GM23338 (cell line): ENCODE results near the gene CFAP97D2. TPM values are rescaled to one million over a fixed set of nuclear protein-coding genes. Genes with fewer than 3 reads are reported as not detected.
A peak's percentile ranks its signal among the peaks of the same experiment; 100 is the strongest.

ENCODE experiments used
- ATAC-seq: fragments of 200-7000 bp; cut with Tn5 transposase; 3 replicates; pipeline ENCODE4 v1.9.1; 2020
- DNase-seq: peaks from one replicate; pipeline ENCODE4 v3.0.0-alpha.2; 2015; ENCODE audit warnings: low spot score
- H2AFZ ChIP-seq: fragments of 200-600 bp; sonication (generic); 2 replicates; pipeline ENCODE4 v1.8.0; 2016; ENCODE audit warnings: antibody characterized with exemption, mild to moderate bottlenecking, moderate library complexity
- H3F3A ChIP-seq: fragments of 200-600 bp; sonication (generic); replicated peaks from 2 replicates; pipeline ENCODE4 v1.8.0; 2017; ENCODE audit warnings: antibody characterized with exemption, mixed run types, low read depth
- H3K27ac ChIP-seq: fragments of 200-600 bp; sonication (generic); 2 replicates; pipeline ENCODE4 v1.6.1; 2016; ENCODE audit warnings: low read depth
- H3K27me3 ChIP-seq: fragments of 200-600 bp; sonication (generic); 2 replicates; pipeline ENCODE4 v1.8.0; 2016; ENCODE audit warnings: mild to moderate bottlenecking, mixed run types, moderate library complexity; ENCODE audit not compliant: insufficient read depth
- H3K36me3 ChIP-seq: fragments of 200-600 bp; sonication (generic); 2 replicates; pipeline ENCODE4 v1.8.0; 2016; ENCODE audit warnings: mild to moderate bottlenecking; ENCODE audit not compliant: insufficient read depth
- H3K4me1 ChIP-seq: fragments of 200-600 bp; sonication (generic); 2 replicates; pipeline ENCODE4 v1.8.0; 2016; ENCODE audit warnings: mild to moderate bottlenecking, moderate library complexity; ENCODE audit not compliant: insufficient read depth
- H3K4me2 ChIP-seq: fragments of 200-600 bp; sonication (generic); 2 replicates; pipeline ENCODE4 v1.7.1; 2017; ENCODE audit warnings: mixed run types
- H3K4me3 ChIP-seq: fragments of 200-600 bp; sonication (generic); 2 replicates; pipeline ENCODE4 v1.6.1; 2016; ENCODE audit warnings: mixed run types
- H3K79me2 ChIP-seq: fragments of 200-600 bp; sonication (generic); replicated peaks from 2 replicates; pipeline ENCODE4 v1.8.0; 2017; ENCODE audit warnings: mild to moderate bottlenecking; ENCODE audit not compliant: insufficient read depth
- H3K9me2 ChIP-seq: fragments of 200-600 bp; sonication (generic); 2 replicates; pipeline ENCODE4 v1.8.0; 2017; ENCODE audit not compliant: insufficient read depth
- H4K20me1 ChIP-seq: fragments of 200-600 bp; sonication (generic); replicated peaks from 2 replicates; pipeline ENCODE4 v1.8.0; 2017; ENCODE audit warnings: mild to moderate bottlenecking; ENCODE audit not compliant: insufficient read depth
- H3K27ac Mint-ChIP-seq: 2 replicates; pipeline ENCODE4 v1.8.0; 2020; ENCODE audit warnings: inconsistent platforms, mild to moderate bottlenecking, moderate library complexity, mixed read lengths
- H3K27me3 Mint-ChIP-seq: 3 replicates; pipeline ENCODE4 v1.8.0; 2022; ENCODE audit warnings: low read depth, mild to moderate bottlenecking, moderate library complexity, mixed read lengths, inconsistent platforms; ENCODE audit not compliant: insufficient read depth, poor library complexity
- H3K36me3 Mint-ChIP-seq: 3 replicates; pipeline ENCODE4 v1.8.0; 2021; ENCODE audit warnings: low read depth, mild to moderate bottlenecking, inconsistent platforms, moderate library complexity, mixed read lengths
- H3K4me1 Mint-ChIP-seq: 3 replicates; pipeline ENCODE4 v1.8.0; 2020; ENCODE audit warnings: mild to moderate bottlenecking, inconsistent platforms, mixed read lengths
- H3K4me3 Mint-ChIP-seq: 3 replicates; pipeline ENCODE4 v1.8.0; 2021; ENCODE audit warnings: moderate library complexity, mild to moderate bottlenecking, inconsistent platforms, mixed read lengths
- H3K9me3 Mint-ChIP-seq: 3 replicates; pipeline ENCODE4 v1.8.0; 2020; ENCODE audit warnings: moderate library complexity, mild to moderate bottlenecking, inconsistent platforms, mixed read lengths
- CREB1 ChIP-seq: fragments of 250-450 bp; sonication (Bioruptor Pico); IDR thresholded peaks from 2 replicates; pipeline ENCODE4 v1.5.0; 2020; ENCODE audit warnings: low read depth, mild to moderate bottlenecking, moderate library complexity
- CTCF ChIP-seq, 2 experiments: fragments of 200-600 bp in 1 of 2; sonication (generic) in 1 of 2; conservative IDR thresholded peaks; 2 replicates each; pipeline versions ENCODE4 v1.5.1 to v1.6.1; 2016 to 2017; ENCODE audit warnings: antibody characterized with exemption in 2 of 2, low read depth in 2 of 2, mild to moderate bottlenecking in 2 of 2, moderate library complexity in 1 of 2
- ETS1 ChIP-seq: IDR thresholded peaks from 2 replicates; pipeline ENCODE4 v1.6.1; 2016; ENCODE audit warnings: antibody characterized with exemption
- EZH2 ChIP-seq: fragments of 200-600 bp; sonication (generic); IDR thresholded peaks from one replicate; pipeline ENCODE4 v1.8.0; 2017; ENCODE audit warnings: antibody characterized with exemption, mild to moderate bottlenecking, low read depth; ENCODE audit not compliant: unreplicated experiment
- EZH2phosphoT487 ChIP-seq: fragments of 200-600 bp; sonication (generic); IDR thresholded peaks from one replicate; pipeline ENCODE4 v1.8.1; 2018; ENCODE audit warnings: antibody characterized with exemption; ENCODE audit not compliant: unreplicated experiment
- JUNB ChIP-seq: IDR thresholded peaks from one replicate; pipeline ENCODE4 v1.6.1; 2016; ENCODE audit warnings: antibody characterized with exemption; ENCODE audit not compliant: unreplicated experiment
- NANOG ChIP-seq: IDR thresholded peaks from 2 replicates; pipeline ENCODE4 v1.6.1; 2016; ENCODE audit warnings: antibody characterized with exemption, borderline replicate concordance
- POLR2AphosphoS5 ChIP-seq: IDR thresholded peaks from 2 replicates; pipeline ENCODE4 v1.6.1; 2016; ENCODE audit warnings: antibody characterized with exemption, low read depth
- REST ChIP-seq: IDR thresholded peaks from one replicate; pipeline ENCODE4 v1.6.1; 2018; ENCODE audit warnings: antibody characterized with exemption; ENCODE audit not compliant: unreplicated experiment
- ZNF114 ChIP-seq: fragments of 250-450 bp; sonication (Bioruptor Pico); IDR thresholded peaks from 2 replicates; pipeline ENCODE4 v1.5.0; 2020; ENCODE audit warnings: mild to moderate bottlenecking, moderate library complexity
- ZNF331 ChIP-seq: fragments of 250-450 bp; sonication (Bioruptor Pico); IDR thresholded peaks from 2 replicates; pipeline ENCODE4 v1.5.0; 2020; ENCODE audit warnings: low read depth, mild to moderate bottlenecking, moderate library complexity
- polyA plus RNA-seq: library from polyadenylated mRNA; unstranded; fragments of >200 nt; fragmentation: Nextera tagmentation; extraction: Ambion mirVana; gene quantifications from 2 replicates; pipeline ENCODE4 v1.2.1, GENCODE V29; 2016
- total RNA-seq: library from RNA; depleted of rRNA; stranded (reverse); fragments of >200 nt; shearing (Covaris generic); gene quantifications from 2 replicates; pipeline ENCODE4 v1.2.3, GENCODE V29; 2014

CFAP97D2 gene
- total and polyA plus RNA-seq, 2 experiments from 2014 or later, result not detected

- H3K27ac Mint-ChIP-seq, result no peak overlapping the region
- Histone ChIP-seq H3K4me3 (peak overlapping the region; percentile 50), H3K4me1 (peaks cover 20% of the 10 kb centered on the region), H3K27ac (no peak overlapping the region), H3K9me2 (0 out of 2 replicates have a peak, but pooled peaks cover 5% of the 10 kb centered on the region), H3K4me2 (peak overlapping the region; percentile 80), H3K36me3 (no peaks in the 10 kb centered on the region), H4K20me1 (no peaks in the 10 kb centered on the region), H3K27me3 (peaks cover 17% of the 10 kb centered on the region), H3K79me2 (no peaks in the 10 kb centered on the region), H3F3A (0 out of 2 replicates have a peak, but pooled peaks cover 8% of the 10 kb centered on the region), H2AFZ (peak overlapping the region; percentile 94)
- DNase-seq (peak; percentile 52), ATAC-seq (no peak)
- peak overlapping the region; percentile 64; the same call in 2 of the 3 replicates for H3K4me3 Mint-ChIP-seq
- no peaks in the 10 kb centered on the region for H3K9me3 Mint-ChIP-seq
- TF ChIP-seq ETS1 (no peak), CTCF (conservative IDR thresholded peaks at IDR 0.05; ENCODE audit: low read depth in 2 of 2) (no peak), CREB1 (CRISPR knock-in tag) (no peak), JUNB (no peak), EZH2 (no peak)
- H3K4me1 Mint-ChIP-seq, result peaks cover 21% of the 10 kb centered on the region
- no peaks in the 10 kb centered on the region for H3K36me3 Mint-ChIP-seq
- peaks cover 14% of the 10 kb centered on the region for H3K27me3 Mint-ChIP-seq
Observed at GRCh38 chr13:114199954-114200353, 20.9 kb downstream of the CFAP97D2 start.

GRCh38 chr13:114200399-114200911 is 21.4 kb downstream of the CFAP97D2 start:
- H2AFZ ChIP-seq, result peak overlapping the region; percentile 94
- H3K9me2 ChIP-seq, result 0 out of 2 replicates have a peak, but pooled peaks cover 5% of the 10 kb centered on the region

GRCh38 chr13:114202581-114202980 is 23.5 kb downstream of the CFAP97D2 start:
- DNase-seq (no peak), ATAC-seq (no peak)
- H2AFZ ChIP-seq, result peak overlapping the region; percentile 28; the same call in 1 of the 2 replicates
- peaks cover 10% of the 10 kb centered on the region; the same call in 2 of the 3 replicates for H3K36me3 Mint-ChIP-seq
- H3K9me3 Mint-ChIP-seq, result peaks cover 19% of the 10 kb centered on the region
- no peak overlapping the region for H3K4me3 Mint-ChIP-seq
- H3K36me3 ChIP-seq, result no peaks in the 10 kb centered on the region
- H3K27ac Mint-ChIP-seq, result no peak overlapping the region
- H3K4me1 ChIP-seq, result peaks cover 15% of the 10 kb centered on the region
- H3K4me3 ChIP-seq, result no peak overlapping the region
- H3K27me3 ChIP-seq, result peaks cover 17% of the 10 kb centered on the region
- 0 out of 2 replicates have a peak, but pooled peaks cover 5% of the 10 kb centered on the region for H3K9me2 ChIP-seq
- no peak overlapping the region for H3K27ac ChIP-seq
- 0 out of 2 replicates have a peak, but pooled peaks cover 8% of the 10 kb centered on the region for H3F3A ChIP-seq
- H4K20me1 ChIP-seq, result no peaks in the 10 kb centered on the region
- H3K4me2 ChIP-seq, result no peak overlapping the region
- no peaks in the 10 kb centered on the region for H3K79me2 ChIP-seq
- peaks cover 14% of the 10 kb centered on the region for H3K27me3 Mint-ChIP-seq
- H3K4me1 Mint-ChIP-seq, result peaks cover 12% of the 10 kb centered on the region
- TF ChIP-seq ZNF114, result no peak
- no peak for TF ChIP-seq ZNF331 (CRISPR knock-in tag)
- no peak for TF ChIP-seq POLR2AphosphoS5
- TF ChIP-seq EZH2phosphoT487, result no peak
- TF ChIP-seq REST, result no peak
- no peak for TF ChIP-seq NANOG

More at GRCh38 chr13:114200399-114200911, 21.4 kb downstream of the CFAP97D2 start:
- no peaks in the 10 kb centered on the region for H3K9me3 Mint-ChIP-seq
- DNase-seq (peak; percentile 80), ATAC-seq (peak; percentile 91)
- Histone ChIP-seq H3K36me3 (no peaks in the 10 kb centered on the region), H3K79me2 (no peaks in the 10 kb centered on the region), H3F3A (0 out of 2 replicates have a peak, but pooled peaks cover 8% of the 10 kb centered on the region), H3K27me3 (peaks cover 17% of the 10 kb centered on the region), H3K4me3 (peak overlapping the region; percentile 50), H4K20me1 (no peaks in the 10 kb centered on the region), H3K4me2 (peak overlapping the region; percentile 80), H3K27ac (no peak overlapping the region), H3K4me1 (peaks cover 20% of the 10 kb centered on the region)
- H3K27me3 Mint-ChIP-seq, result peaks cover 14% of the 10 kb centered on the region
- H3K4me1 Mint-ChIP-seq, result peaks cover 21% of the 10 kb centered on the region
- H3K4me3 Mint-ChIP-seq, result peak overlapping the region; percentile 64
- TF ChIP-seq CREB1 (CRISPR knock-in tag) (no peak), EZH2 (peak; percentile 23)
- no peaks in the 10 kb centered on the region for H3K36me3 Mint-ChIP-seq
- H3K27ac Mint-ChIP-seq, result no peak overlapping the region
